ENCODE data around the gene FOXI1. TPM values are rescaled to one million over a fixed set of nuclear protein-coding genes. Genes with fewer than 3 reads are reported as not detected.

Gene FOXI1
- total RNA-seq, 2 experiments from 2014 or later, result not detected

DNA sequence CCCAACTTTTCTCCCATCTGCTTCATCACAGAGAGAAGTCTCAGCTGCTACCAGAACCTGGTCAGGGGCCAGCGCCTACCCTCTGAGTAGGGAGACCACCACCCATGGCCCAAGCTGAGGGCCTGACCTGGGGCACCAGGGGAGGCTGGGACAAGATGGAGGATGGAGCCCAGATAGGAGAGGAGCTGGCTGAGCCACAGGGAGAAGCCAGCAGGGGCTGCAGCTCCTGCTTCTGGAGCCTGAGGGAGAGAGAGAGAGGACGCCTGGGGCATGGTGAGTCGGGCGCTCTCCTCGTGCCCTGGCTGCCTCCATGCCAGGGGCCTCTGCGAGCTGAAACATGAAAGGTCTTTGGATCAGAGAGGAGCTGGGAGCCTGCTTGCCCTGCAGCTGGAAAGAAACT lies 1.4 kb upstream of the FOXI1 start:
- ATAC-seq (ENCODE audit: low read depth), result no peak
- DNase-seq, result no peak
- Mint-ChIP-seq H3K4me1 (peaks cover 4% of the 10 kb centered on the region), H3K27ac (no peak overlapping the region), H3K27me3 (peaks cover 15% of the 10 kb centered on the region), H3K36me3 (no peaks in the 10 kb centered on the region), H3K4me3 (no peak overlapping the region), H3K9me3 (no peaks in the 10 kb centered on the region)
- POLR2A ChIA-PET, result no interaction called here

DNA sequence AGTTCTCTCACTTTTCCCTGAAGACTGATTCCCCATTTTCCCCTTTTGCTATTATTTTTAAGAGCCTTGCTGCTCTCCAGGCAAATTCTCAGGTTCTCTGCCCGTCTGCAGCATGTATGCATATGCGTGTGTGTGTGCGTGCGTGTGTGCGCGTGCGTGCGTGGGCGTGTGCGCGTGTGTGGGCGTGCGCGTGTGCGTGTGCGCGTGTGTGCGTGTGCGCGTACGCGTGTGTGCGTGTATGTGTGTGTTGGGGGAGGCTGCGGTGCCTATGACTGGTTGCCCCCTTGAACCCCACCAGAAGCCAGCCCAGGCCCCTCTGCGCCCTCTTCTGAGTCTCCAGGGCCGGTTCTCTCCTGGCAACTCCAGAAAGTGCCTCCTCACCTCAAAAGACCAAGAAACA lies 987 bp upstream of the FOXI1 start:
- H3K27ac Mint-ChIP-seq, result no peak overlapping the region
- POLR2A ChIA-PET, result no interaction called here
- peaks cover 4% of the 10 kb centered on the region for H3K4me1 Mint-ChIP-seq
- H3K36me3 Mint-ChIP-seq, result no peaks in the 10 kb centered on the region
- ATAC-seq (ENCODE audit: low read depth) (no peak), DNase-seq (no peak)
- H3K27me3 Mint-ChIP-seq, result peaks cover 11% of the 10 kb centered on the region
- H3K4me3 Mint-ChIP-seq, result no peak overlapping the region
- no peaks in the 10 kb centered on the region for H3K9me3 Mint-ChIP-seq

DNA sequence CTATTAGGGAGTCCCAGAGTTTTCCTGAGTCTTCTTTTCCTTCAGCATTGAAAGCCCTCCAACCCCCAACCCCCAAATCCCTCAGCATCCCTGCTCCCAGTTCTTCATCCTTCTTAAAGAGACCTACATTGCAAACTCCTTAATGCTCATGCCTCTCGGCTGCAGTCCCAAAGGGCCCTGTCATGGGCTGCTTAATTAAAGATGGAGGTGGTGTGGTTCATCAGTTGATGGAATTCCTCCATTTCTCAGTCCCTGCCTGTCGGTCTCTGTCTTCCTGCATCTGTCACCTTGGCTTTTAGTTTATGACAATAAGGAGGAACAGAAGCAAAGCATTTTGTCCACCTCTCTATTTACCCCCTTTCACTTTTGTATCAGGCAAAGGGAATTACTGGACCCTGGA lies 2.0 kb downstream of the FOXI1 start:
- H3K27me3 Mint-ChIP-seq, result peaks cover 10% of the 10 kb centered on the region
- H3K4me1 Mint-ChIP-seq, result no peaks in the 10 kb centered on the region
- no peak overlapping the region for H3K4me3 Mint-ChIP-seq
- no peak overlapping the region for H3K27ac Mint-ChIP-seq
- DNase-seq (no peak), ATAC-seq (ENCODE audit: low read depth) (no peak)
- H3K9me3 Mint-ChIP-seq, result no peaks in the 10 kb centered on the region
- H3K36me3 Mint-ChIP-seq, result no peaks in the 10 kb centered on the region
- POLR2A ChIA-PET, result no interaction called here

GRCh38 chr5:170108266-170108785 lies 2.6 kb downstream of the FOXI1 start:
- Mint-ChIP-seq H3K4me3 (no peak overlapping the region), H3K4me1 (no peaks in the 10 kb centered on the region), H3K27ac (no peak overlapping the region), H3K27me3 (peaks cover 10% of the 10 kb centered on the region), H3K36me3 (no peaks in the 10 kb centered on the region), H3K9me3 (no peaks in the 10 kb centered on the region)
- DNase-seq, result no peak
- no peak for ATAC-seq (ENCODE audit: low read depth)
- POLR2A ChIA-PET, result no interaction called here

DNA sequence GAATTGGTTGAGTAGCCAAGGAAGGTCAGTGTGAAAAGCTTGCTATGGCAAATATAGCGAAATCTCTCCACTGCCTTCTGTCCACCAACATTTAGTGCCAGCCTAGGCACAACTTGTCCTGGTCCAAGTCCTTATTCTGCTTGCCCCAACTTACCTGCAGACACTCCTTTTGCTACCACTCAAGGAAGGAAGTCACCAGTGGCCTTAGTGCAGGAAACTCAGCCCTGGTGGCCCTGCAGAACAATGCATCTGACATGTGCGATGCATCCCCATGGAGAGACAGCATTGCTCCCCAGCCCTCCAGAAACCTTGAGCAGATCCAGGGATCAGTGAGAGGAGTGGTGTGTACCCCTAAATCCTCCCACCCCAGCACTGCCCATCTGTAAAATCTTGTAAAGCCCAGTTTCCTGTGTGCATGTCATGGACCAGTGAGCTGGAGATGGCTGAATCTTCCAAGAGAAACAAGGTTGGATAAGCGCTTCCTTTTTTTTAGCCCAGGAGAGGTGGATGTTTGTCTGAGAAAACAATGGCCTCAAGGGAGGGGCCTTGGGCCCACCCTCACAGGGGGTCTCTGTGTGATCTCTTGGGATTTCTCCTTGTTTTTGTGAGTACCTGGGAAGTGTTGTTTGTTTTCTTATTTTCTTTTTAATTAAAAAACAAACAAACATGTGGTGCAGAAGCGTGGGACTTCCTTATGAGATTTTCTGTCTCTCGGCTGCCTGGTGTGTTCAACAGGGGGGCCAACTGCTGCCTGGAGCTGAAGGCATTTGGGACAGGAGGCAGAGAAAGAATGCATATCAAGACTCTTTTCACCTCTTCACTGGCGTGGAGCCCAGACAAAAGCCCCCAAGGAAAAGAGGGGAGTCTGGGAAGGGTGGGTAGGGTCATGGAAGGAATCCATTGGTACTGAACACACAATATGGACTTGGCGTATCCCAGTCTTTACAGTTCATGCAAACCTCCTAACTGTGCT lies 3.6 kb downstream of the FOXI1 start:
- no peak for DNase-seq
- POLR2A ChIA-PET, result no interaction called here
- Mint-ChIP-seq H3K4me3 (no peak overlapping the region), H3K36me3 (no peaks in the 10 kb centered on the region), H3K27me3 (peaks cover 8% of the 10 kb centered on the region), H3K27ac (no peak overlapping the region), H3K4me1 (no peaks in the 10 kb centered on the region), H3K9me3 (no peaks in the 10 kb centered on the region)
- no peak for ATAC-seq (ENCODE audit: low read depth)

DNA sequence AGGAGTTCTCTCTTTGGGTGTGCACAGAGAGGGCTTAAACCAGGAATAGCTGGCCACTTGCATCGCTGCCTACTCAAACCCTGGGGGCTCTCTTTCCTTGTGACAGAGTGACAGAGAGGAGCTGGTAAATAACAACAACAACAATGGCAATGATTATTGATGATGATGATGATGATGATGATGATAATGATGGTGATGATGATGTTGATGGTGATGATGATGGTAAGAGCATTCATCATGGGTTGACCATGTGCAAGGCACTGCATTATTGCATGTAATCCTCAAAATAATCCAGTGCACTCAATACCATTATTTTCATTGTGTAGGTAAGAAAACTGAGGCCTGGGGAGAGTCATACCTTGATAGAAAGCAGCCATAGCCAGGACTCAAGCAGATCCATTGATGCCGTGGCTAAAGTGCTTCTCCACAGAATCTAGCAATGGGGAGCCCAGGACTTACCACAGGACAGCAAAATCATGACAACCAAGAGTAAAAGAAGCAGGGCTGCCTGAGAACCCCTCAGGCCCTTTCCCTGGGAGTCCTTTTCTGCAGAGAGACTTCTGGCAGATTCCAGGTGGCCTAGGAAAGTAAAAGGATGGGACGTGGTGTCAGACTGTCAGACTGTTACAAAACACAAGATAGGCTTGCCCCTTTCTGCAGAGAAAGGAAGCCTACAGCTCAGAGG lies 4.8 kb downstream of the FOXI1 start:
- POLR2A ChIA-PET, result no interaction called here
- H3K27ac Mint-ChIP-seq, result no peak overlapping the region
- ATAC-seq (ENCODE audit: low read depth) (no peak), DNase-seq (no peak)
- H3K4me1 Mint-ChIP-seq, result no peaks in the 10 kb centered on the region
- H3K9me3 Mint-ChIP-seq, result no peaks in the 10 kb centered on the region
- H3K4me3 Mint-ChIP-seq, result no peak overlapping the region
- H3K36me3 Mint-ChIP-seq, result no peaks in the 10 kb centered on the region
- peaks cover 6% of the 10 kb centered on the region for H3K27me3 Mint-ChIP-seq

- Mint-ChIP-seq H3K36me3 (no peaks in the 10 kb centered on the region), H3K4me1 (no peaks in the 10 kb centered on the region), H3K9me3 (no peaks in the 10 kb centered on the region), H3K27ac (no peak overlapping the region), H3K4me3 (no peak overlapping the region), H3K27me3 (peaks cover 4% of the 10 kb centered on the region)
- ATAC-seq (ENCODE audit: low read depth) (no peak), DNase-seq (no peak)
- POLR2A ChIA-PET, result no interaction called here
Observed at GRCh38 chr5:170111088-170111785, 5.5 kb downstream of the FOXI1 start.

DNA sequence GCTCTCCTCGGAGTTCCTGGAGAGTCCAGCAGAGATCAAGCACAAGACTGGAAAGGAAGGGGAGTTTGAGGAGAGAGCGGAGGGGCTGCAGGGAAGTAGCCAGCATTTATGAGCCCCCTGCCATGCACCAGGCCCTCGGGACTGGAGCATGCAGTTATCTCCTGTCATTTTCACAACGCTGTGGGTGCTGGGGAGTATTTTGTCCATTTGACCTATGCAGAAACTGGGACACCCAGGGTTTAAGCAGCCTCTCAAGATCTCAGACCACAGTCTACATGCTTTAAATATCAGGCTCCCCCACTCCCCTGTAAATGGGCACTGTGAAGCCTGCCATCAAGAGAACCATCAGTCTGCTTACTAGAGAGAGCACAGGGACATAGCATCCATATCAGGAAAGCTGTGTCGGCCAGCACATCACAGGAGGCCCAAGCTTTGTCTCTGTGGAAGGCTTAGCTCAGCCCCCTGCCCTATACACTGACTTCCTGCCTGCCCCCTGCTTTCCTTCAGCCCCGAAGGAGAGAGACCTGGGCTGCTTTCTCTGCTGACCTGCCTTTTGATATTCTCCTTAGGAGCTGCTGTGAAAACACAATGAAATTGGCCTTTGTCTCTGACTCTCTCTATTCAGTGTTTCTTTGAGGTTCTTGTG lies 7.3 kb downstream of the FOXI1 start:
- no peaks in the 10 kb centered on the region for H3K4me1 Mint-ChIP-seq
- no peak overlapping the region for H3K27ac Mint-ChIP-seq
- no peaks in the 10 kb centered on the region for H3K36me3 Mint-ChIP-seq
- peaks cover 7% of the 10 kb centered on the region for H3K27me3 Mint-ChIP-seq
- POLR2A ChIA-PET, result no interaction called here
- ATAC-seq (ENCODE audit: low read depth), result no peak
- no peak overlapping the region for H3K4me3 Mint-ChIP-seq
- H3K9me3 Mint-ChIP-seq, result no peaks in the 10 kb centered on the region
- DNase-seq, result no peak

DNA sequence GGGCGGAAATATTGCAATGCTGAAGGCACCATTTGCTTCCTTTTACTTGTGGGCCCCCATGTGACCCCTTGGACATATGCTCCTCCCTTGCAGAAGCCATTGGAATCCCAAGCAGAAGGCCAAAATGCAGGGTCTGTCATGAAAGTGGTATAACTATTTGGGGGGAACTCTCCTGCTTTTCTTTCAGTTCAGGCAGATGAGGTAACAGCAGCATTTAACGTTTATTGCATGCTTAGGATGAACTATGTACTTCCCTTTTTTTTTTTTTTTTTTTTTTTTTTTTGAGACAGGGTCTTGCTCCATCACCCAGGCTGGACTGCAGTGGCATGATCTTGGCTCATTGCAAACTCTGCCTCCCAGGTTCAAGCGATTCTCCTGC lies 7.8 kb downstream of the FOXI1 start:
- Mint-ChIP-seq H3K27me3 (peaks cover 9% of the 10 kb centered on the region), H3K4me1 (no peaks in the 10 kb centered on the region), H3K27ac (no peak overlapping the region), H3K36me3 (no peaks in the 10 kb centered on the region), H3K4me3 (no peak overlapping the region), H3K9me3 (no peaks in the 10 kb centered on the region)
- POLR2A ChIA-PET, result no interaction called here
- ATAC-seq (ENCODE audit: low read depth), result no peak
- DNase-seq, result no peak

GRCh38 chr5:170114271-170114670 lies 8.6 kb downstream of the FOXI1 start:
- H3K4me3 Mint-ChIP-seq, result no peak overlapping the region
- POLR2A ChIA-PET, result no interaction called here

DNA sequence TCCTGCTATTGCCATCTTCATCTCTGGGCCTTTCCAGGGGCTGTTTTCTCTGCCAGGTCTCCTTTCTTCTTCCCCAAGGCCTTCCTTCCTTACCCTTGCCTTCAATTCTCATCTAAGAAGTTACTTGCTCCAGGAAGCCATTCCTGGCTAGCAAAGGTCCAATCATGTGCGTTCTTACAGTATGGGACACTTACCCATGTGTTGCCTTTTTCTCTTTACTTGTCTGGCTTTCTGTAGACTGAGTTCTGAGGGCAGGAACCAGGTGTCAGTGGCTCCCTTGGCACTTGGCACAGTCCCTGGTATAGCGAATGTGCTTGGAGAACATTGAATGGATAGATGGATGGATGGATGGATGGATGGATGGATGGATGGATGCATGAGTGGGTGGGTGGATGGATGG lies 10.2 kb downstream of the FOXI1 start:
- Mint-ChIP-seq H3K27ac (no peak overlapping the region), H3K27me3 (peaks cover 9% of the 10 kb centered on the region), H3K4me3 (no peak overlapping the region), H3K4me1 (no peaks in the 10 kb centered on the region), H3K9me3 (no peaks in the 10 kb centered on the region), H3K36me3 (no peaks in the 10 kb centered on the region)
- POLR2A ChIA-PET, result no interaction called here
- DNase-seq (no peak), ATAC-seq (ENCODE audit: low read depth) (no peak)

More at GRCh38 chr5:170114271-170114670, 8.6 kb downstream of the FOXI1 start:
- ATAC-seq (ENCODE audit: low read depth), result no peak
- Mint-ChIP-seq H3K27ac (no peak overlapping the region), H3K4me1 (no peaks in the 10 kb centered on the region), H3K27me3 (peaks cover 10% of the 10 kb centered on the region), H3K9me3 (no peaks in the 10 kb centered on the region), H3K36me3 (no peaks in the 10 kb centered on the region)
- no peak for DNase-seq

DNA sequence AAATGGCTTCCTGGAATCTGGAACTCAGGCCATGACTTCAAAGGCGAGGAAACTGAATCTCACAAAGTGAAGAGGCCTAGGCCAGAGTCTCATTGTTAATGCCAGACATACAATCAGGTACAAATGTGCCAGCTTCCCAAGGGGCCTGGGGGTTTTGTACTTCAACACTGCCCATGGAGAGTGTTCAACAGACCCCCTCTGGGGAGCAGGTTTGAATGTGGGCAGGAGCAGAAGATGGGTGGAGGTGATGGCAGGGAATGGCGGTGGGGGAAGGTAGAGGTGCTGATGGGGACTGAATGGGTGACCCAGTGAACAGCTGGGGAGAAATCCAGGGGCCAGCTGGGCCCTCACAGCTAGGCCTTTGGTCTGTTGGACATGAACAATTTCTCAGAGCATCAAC lies 12.0 kb downstream of the FOXI1 start:
- no peak for DNase-seq

DNA sequence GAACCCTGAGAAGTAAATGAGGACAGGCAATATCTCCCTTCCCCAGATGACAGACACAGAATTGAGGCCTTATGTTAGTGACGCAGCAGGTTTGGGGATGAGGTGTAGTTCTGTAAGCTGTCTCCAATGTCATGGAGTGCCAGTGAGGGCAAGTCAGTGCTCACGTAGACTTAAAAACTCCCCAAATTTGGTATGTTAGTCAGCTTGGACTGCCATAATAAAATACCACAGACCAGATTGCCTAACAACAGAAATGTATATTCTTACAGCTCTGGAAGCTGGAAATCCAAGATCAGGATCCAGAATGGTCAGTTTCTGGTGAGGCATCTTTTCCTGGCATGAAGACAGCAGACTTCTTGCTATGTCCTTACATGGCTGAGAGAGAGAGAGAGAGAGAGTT lies 14.9 kb downstream of the FOXI1 start:
- Mint-ChIP-seq H3K36me3 (no peaks in the 10 kb centered on the region), H3K4me3 (no peak overlapping the region), H3K9me3 (no peaks in the 10 kb centered on the region), H3K27ac (no peak overlapping the region), H3K4me1 (no peaks in the 10 kb centered on the region), H3K27me3 (peaks cover 16% of the 10 kb centered on the region)
- POLR2A ChIA-PET, result no interaction called here
- DNase-seq (no peak), ATAC-seq (ENCODE audit: low read depth) (no peak)

More for the DNA sequence above, 12.0 kb downstream of the FOXI1 start:
- no peak for ATAC-seq (ENCODE audit: low read depth)
- no peak overlapping the region for H3K4me3 Mint-ChIP-seq
- H3K9me3 Mint-ChIP-seq, result no peaks in the 10 kb centered on the region
- no peaks in the 10 kb centered on the region for H3K36me3 Mint-ChIP-seq
- POLR2A ChIA-PET, result no interaction called here
- peaks cover 11% of the 10 kb centered on the region for H3K27me3 Mint-ChIP-seq
- H3K4me1 Mint-ChIP-seq, result no peaks in the 10 kb centered on the region
- H3K27ac Mint-ChIP-seq, result no peak overlapping the region
